Measurements from ENCODE around the gene DNAJB11.

DNA sequence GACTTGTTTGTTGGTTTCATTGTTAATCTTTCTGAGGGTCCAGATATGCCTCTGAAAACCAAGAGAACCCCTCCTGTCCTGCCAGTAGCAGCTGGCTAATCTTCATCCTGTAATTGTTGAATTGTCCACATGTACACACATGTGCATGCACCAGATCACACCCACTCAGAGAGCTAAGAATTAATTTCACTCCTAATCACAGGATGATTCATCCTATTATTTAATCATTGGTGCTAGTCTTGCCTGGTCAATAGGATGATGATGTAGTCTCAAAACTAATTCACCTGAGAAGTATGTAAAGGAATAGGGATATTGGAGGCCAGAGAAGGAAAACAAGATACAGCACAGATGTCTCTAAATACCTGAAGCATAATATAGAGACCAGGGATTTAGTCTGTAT is 34.6 kb downstream of the DNAJB11 start:
- TF ChIP-seq ZNF274 (IDR thresholded peaks at IDR 0.05; ENCODE audit: low read depth, low read length) (no peak), YY1 (IDR thresholded peaks at IDR 0.05; ENCODE audit: insufficient read depth, insufficient read length) (no peak), SUZ12 (IDR thresholded peaks at IDR 0.05; ENCODE audit: extremely low read depth, insufficient read depth, insufficient read length) (no peak)

Data from NT2/D1 (cell line).